B cell (primary cell): ENCODE results near the gene TXNL1. TPM values are rescaled to one million over a fixed set of nuclear protein-coding genes. Genes with fewer than 3 reads are reported as not detected.

Source experiments
- ATAC-seq: fragments of 200-7000 bp; cut with Tn5 transposase; one replicate; pipeline ENCODE4 v1.10.0; 2021; ENCODE audit warnings: low read depth, mild to moderate bottlenecking, moderate number of reproducible peaks, moderate library complexity
- CTCF ChIA-PET: fragments of 350-600 bp; sonication (Branson Sonifier 250); formaldehyde crosslinking; loops from one replicate; lab custom pipeline; 2021; ENCODE audit warnings: antibody characterized with exemption, inconsistent platforms; lab: Charles Lee
- POLR2A ChIA-PET: fragments of 350-600 bp; sonication (Branson Sonifier 250); formaldehyde crosslinking; loops from one replicate; lab custom pipeline; 2021; ENCODE audit warnings: antibody characterized with exemption; lab: Charles Lee
- DNase-seq: peaks from one replicate; pipeline ENCODE4 v3.0.0; 2013
- H2AFZ ChIP-seq: 2 replicates; pipeline ENCODE4 v1.6.1; 2012; ENCODE audit warnings: mild to moderate bottlenecking, low read depth, low read length; ENCODE audit not compliant: insufficient read depth, poor library complexity, severe bottlenecking
- H3K27ac ChIP-seq, 2 donors: 1 replicate in 1 of 2; 2 replicates in 1 of 2; pipeline ENCODE4 v1.5.1; 2012 to 2013; ENCODE audit warnings: low read length in 2 of 2, mild to moderate bottlenecking in 2 of 2, moderate library complexity in 1 of 2
- H3K27me3 ChIP-seq, 4 experiments: fragments of 200-600 bp in 1 of 4; sonication (generic) in 1 of 4; replicated peaks in 1 of 4; 1 replicate in 2 of 4; 2 replicates in 2 of 4; pipeline versions ENCODE4 v1.6.1 to v1.7.0; 2013 to 2016; ENCODE audit warnings: low read length in 3 of 4, mild to moderate bottlenecking in 2 of 4, mixed read lengths in 1 of 4, moderate library complexity in 1 of 4; ENCODE audit not compliant: insufficient read depth in 4 of 4, control insufficient read depth in 3 of 4; ENCODE audit errors: control extremely low read depth in 1 of 4
- H3K36me3 ChIP-seq, 2 experiments: replicated peaks in 1 of 2; 1 replicate in 1 of 2; 2 replicates in 1 of 2; pipeline versions ENCODE4 v1.6.1 to v1.7.1; 2013; ENCODE audit warnings: low read length in 1 of 2; ENCODE audit not compliant: insufficient read depth in 2 of 2, control insufficient read depth in 1 of 2; ENCODE audit errors: control extremely low read depth in 1 of 2, extremely low read depth in 1 of 2
- H3K4me1 ChIP-seq, 2 donors: fragments of 200-600 bp in 1 of 2; sonication (generic) in 1 of 2; 1 replicate in 1 of 2; 2 replicates in 1 of 2; pipeline versions ENCODE4 v1.5.1 to v1.6.1; 2013 to 2017; ENCODE audit warnings: low read length in 2 of 2; ENCODE audit not compliant: control insufficient read depth in 2 of 2, insufficient read depth in 2 of 2
- H3K4me2 ChIP-seq: replicated peaks from 2 replicates; pipeline ENCODE3; 2012; ENCODE audit warnings: mild to moderate bottlenecking, low read depth, low read length; ENCODE audit not compliant: poor library complexity, severe bottlenecking
- H3K4me3 ChIP-seq, 5 experiments: fragments of 200-600 bp in 1 of 5; sonication (generic) in 1 of 5; 1 replicate in 3 of 5; 2 replicates in 2 of 5; pipeline versions ENCODE4 v1.5.1 to v1.7.0; 2011 to 2016; ENCODE audit warnings: low read length in 4 of 5, mild to moderate bottlenecking in 4 of 5, low read depth in 2 of 5, control low read depth in 1 of 5, moderate library complexity in 1 of 5; ENCODE audit not compliant: insufficient read depth in 1 of 5; ENCODE audit errors: control extremely low read depth in 1 of 5, extremely low read depth in 1 of 5
- H3K79me2 ChIP-seq: fragments of 200-600 bp; sonication (generic); one replicate; pipeline ENCODE4 v1.6.0; 2016; ENCODE audit warnings: low read length; ENCODE audit not compliant: control insufficient read depth, insufficient read depth
- H3K9ac ChIP-seq: fragments of 200-600 bp; sonication (generic); 2 replicates; pipeline ENCODE4 v1.6.1; 2017; ENCODE audit warnings: mild to moderate bottlenecking, low read length, moderate library complexity
- H3K9me3 ChIP-seq, 3 donors: one replicate each; pipeline versions ENCODE4 v1.6.1 to v1.7.1; 2013; ENCODE audit warnings: low read length in 2 of 3; ENCODE audit not compliant: control insufficient read depth in 2 of 3, insufficient read depth in 1 of 3; ENCODE audit errors: control extremely low read depth in 1 of 3
- H4K20me1 ChIP-seq: 2 replicates; pipeline ENCODE4 v1.6.0; 2012; ENCODE audit warnings: mild to moderate bottlenecking, low read length; ENCODE audit not compliant: insufficient read depth, control insufficient read depth, poor library complexity, severe bottlenecking
- H3K27ac Mint-ChIP-seq: one replicate; pipeline ENCODE4 v1.8.0; 2021; ENCODE audit warnings: mixed read lengths
- H3K27me3 Mint-ChIP-seq: one replicate; pipeline ENCODE4 v1.8.0; 2021; ENCODE audit warnings: mixed read lengths
- H3K4me1 Mint-ChIP-seq: one replicate; pipeline ENCODE4 v1.8.0; 2021; ENCODE audit warnings: mixed read lengths
- H3K4me3 Mint-ChIP-seq: one replicate; pipeline ENCODE4 v1.8.0; 2021; ENCODE audit warnings: mixed read lengths
- H3K9me3 Mint-ChIP-seq: one replicate; pipeline ENCODE4 v1.8.0; 2022; ENCODE audit warnings: mixed read lengths; ENCODE audit not compliant: insufficient read depth
- WGBS: methylation state at CpG from one replicate; pipeline ENCODE4 v1.1.5; 2013; ENCODE audit warnings: missing lambda C conversion rate; ENCODE audit not compliant: insufficient coverage; 5-methylcytosine and 5-hydroxymethylcytosine counted together
- intact Hi-C: fragments of 100-400 bp; cut with micrococcal nuclease; formaldehyde crosslinking; loops from one replicate; pipeline ENCODE4 v1.10.0; 2022
- polyA plus RNA-seq: library from polyadenylated mRNA; depleted of rRNA; stranded (reverse); fragments of >200 nt; gene quantifications from 2 replicates; pipeline ENCODE4 v1.2.3, GENCODE V29; 2012
- total RNA-seq, 2 donors: library from RNA; stranded (reverse); fragments of 120-200 nt in 1 of 2; gene quantifications; 1 replicate in 1 of 2; 2 replicates in 1 of 2; pipeline versions ENCODE4 v1.2.3 to v1.2.4, GENCODE V29; 2013 to 2022
- TF ChIP-seq, protein P1 (sequence below): fragments of 200-600 bp; IDR thresholded peaks from one replicate; pipeline ENCODE4 v1.8.0; 2022; ENCODE audit warnings: antibody characterized with exemption, mild to moderate bottlenecking

TXNL1 gene
- total and polyA plus RNA-seq, 2 donors (not counting 1 experiment from before 2014, with no cell fraction given), result 20.2 to 45.4 TPM

DNA sequence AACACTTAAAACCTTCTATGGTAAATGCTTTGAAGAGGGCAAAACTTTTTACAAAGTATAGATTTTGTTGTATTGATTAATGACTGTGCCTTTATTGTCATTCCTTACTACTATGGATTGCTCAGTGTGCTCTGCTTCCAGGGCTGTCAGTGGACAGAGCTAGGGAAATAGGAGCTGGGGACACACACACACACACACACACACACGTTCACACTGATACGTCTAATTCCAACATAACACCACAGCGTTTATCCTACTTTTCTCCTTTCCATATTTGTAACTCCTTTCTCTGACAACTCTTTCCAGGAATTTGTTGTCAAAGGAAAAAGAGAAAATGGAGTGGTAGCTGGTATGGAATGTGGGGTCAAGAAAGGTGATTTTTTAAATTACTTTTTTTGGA lies 34.6 kb upstream of the TXNL1 start:
- CTCF ChIA-PET, result no interaction called here

DNA sequence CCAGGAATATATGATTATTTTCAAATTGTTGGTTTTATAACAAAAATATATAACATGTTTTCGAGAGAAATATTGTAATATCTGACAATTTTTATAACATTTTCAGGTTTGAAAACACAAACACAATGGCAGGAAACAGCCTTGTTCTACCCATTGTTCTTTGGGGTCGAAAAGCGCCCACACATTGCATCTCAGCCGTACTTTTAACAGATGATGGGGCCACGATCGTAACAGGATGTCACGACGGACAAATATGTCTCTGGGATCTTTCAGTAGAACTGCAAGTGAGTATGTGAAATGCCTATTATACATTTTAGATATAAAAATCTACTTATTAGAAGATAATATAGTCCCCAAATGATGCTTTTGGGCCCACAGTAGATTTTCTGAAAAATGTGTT lies 34.0 kb upstream of the TXNL1 start:
- H4K20me1 ChIP-seq, result peaks cover 14% of the 10 kb centered on the region
- no peaks in the 10 kb centered on the region for H3K27me3 ChIP-seq
- ChIA-PET CTCF (no interaction called here), POLR2A (no interaction called here)
- H3K9ac ChIP-seq, result no peak overlapping the region
- H3K4me1 Mint-ChIP-seq, result peaks cover 11% of the 10 kb centered on the region
- H3K4me3 ChIP-seq, result no peak overlapping the region
- ATAC-seq (no peak), DNase-seq (no peak)
- H3K4me3 Mint-ChIP-seq, result no peak overlapping the region
- H3K27me3 Mint-ChIP-seq, result no peaks in the 10 kb centered on the region
- peaks cover 2% of the 10 kb centered on the region for H3K9me3 Mint-ChIP-seq
- peaks cover 2 to 4% of the 10 kb centered on the region in 2 experiments for H3K36me3 ChIP-seq
- WGBS, result no CpG with 5 or more reads among the region's 8 CpGs
- TF ChIP-seq, protein P1, sequence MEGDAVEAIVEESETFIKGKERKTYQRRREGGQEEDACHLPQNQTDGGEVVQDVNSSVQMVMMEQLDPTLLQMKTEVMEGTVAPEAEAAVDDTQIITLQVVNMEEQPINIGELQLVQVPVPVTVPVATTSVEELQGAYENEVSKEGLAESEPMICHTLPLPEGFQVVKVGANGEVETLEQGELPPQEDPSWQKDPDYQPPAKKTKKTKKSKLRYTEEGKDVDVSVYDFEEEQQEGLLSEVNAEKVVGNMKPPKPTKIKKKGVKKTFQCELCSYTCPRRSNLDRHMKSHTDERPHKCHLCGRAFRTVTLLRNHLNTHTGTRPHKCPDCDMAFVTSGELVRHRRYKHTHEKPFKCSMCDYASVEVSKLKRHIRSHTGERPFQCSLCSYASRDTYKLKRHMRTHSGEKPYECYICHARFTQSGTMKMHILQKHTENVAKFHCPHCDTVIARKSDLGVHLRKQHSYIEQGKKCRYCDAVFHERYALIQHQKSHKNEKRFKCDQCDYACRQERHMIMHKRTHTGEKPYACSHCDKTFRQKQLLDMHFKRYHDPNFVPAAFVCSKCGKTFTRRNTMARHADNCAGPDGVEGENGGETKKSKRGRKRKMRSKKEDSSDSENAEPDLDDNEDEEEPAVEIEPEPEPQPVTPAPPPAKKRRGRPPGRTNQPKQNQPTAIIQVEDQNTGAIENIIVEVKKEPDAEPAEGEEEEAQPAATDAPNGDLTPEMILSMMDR, result no peak
- no peak overlapping the region for H3K4me2 ChIP-seq
- peaks cover 25% of the 10 kb centered on the region for H3K79me2 ChIP-seq
- intact Hi-C loops, result no loop called here
- H3K27ac ChIP-seq, result no peak overlapping the region
- H3K4me1 ChIP-seq, result no peaks in the 10 kb centered on the region
- no peak overlapping the region for H2AFZ ChIP-seq
- H3K27ac Mint-ChIP-seq, result no peak overlapping the region
- H3K9me3 ChIP-seq, result peaks cover 0 to 2% (median 0%) of the 10 kb centered on the region in 3 donors

More for the DNA sequence above, 34.6 kb upstream of the TXNL1 start:
- Histone ChIP-seq H3K9ac (no peak overlapping the region), H3K36me3 (peaks cover 2 to 4% of the 10 kb centered on the region in 2 experiments), H3K4me3 (no peak overlapping the region), H3K4me2 (no peak overlapping the region), H3K27me3 (no peaks in the 10 kb centered on the region), H3K4me1 (no peaks in the 10 kb centered on the region), H4K20me1 (peaks cover 8% of the 10 kb centered on the region), H3K27ac (no peak overlapping the region), H3K79me2 (peaks cover 20% of the 10 kb centered on the region), H2AFZ (no peak overlapping the region), H3K9me3 (peaks cover 0 to 3% (median 0%) of the 10 kb centered on the region in 3 donors)
- Mint-ChIP-seq H3K4me1 (peaks cover 11% of the 10 kb centered on the region), H3K27me3 (no peaks in the 10 kb centered on the region), H3K27ac (no peak overlapping the region), H3K9me3 (peaks cover 7% of the 10 kb centered on the region), H3K4me3 (no peak overlapping the region)
- intact Hi-C loops, result no loop called here
- ATAC-seq (no peak), DNase-seq (no peak)
- no CpG with 5 or more reads among the region's 3 CpGs for WGBS
- POLR2A ChIA-PET, result no interaction called here
- TF ChIP-seq, protein P1, result no peak
